GM21360 (cell line): ENCODE results near the gene CPED1.
"Not testable (repeated sequence)": the region's sequence is repeated elsewhere in the genome, so short reads cannot be mapped to it uniquely, and the experiment has no call there.

ENCODE experiments used
- ATAC-seq: cut with Tn5 transposase; IDR thresholded peaks from one replicate; pipeline ENCODE4 v1.9.1; 2021; ENCODE audit warnings: mild to moderate bottlenecking, moderate library complexity; ENCODE audit not compliant: unreplicated experiment

CPED1 gene

GRCh38 chr7:121205777-121206176, 217.3 kb downstream of the CPED1 start:
- ATAC-seq = no peak

DNA sequence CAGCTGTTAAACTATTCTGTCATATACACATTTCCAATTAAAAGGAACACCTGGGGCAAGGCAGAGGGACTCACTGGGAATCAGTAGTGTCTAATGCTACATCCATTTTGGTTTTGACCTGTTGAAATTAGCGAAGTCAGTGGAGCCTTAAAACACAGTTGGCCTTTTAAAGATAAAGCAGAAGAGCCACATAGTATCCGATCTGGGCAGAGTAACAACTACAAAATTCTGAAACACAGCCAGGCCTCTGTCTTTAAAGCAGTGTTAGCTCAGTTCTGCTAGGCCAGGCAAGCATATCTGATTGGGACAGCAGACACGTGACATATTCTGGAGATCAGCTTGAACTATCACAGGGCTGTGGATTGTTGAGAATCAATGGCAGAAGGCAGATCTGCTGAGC, 222.7 kb downstream of the CPED1 start:
- ATAC-seq = no peak

- ATAC-seq = no peak
Measured at GRCh38 chr7:121212036-121212435, 223.5 kb downstream of the CPED1 start.

GRCh38 chr7:121214657-121215056, 226.1 kb downstream of the CPED1 start:
- ATAC-seq = no peak

GRCh38 chr7:121219026-121219425, 230.5 kb downstream of the CPED1 start:
- no peak for ATAC-seq

DNA sequence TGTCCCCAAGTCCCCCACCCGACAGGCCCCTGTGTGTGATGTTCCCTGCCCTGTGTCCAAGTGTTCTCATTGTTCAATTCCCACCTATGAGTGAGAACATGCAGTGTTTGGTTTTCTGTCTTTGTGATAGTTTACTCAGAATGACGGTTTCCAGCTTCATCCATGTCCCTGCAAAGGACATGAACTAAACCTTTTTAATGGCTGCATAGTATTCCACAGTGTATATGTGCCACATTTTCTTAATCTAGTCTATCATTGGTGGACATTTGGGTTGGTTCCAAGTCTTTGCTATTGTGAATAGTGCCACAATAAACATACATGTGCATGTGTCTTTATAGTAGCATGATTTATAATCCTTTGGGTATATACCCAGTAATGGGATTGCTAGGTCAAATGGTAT, 232.6 kb downstream of the CPED1 start:
- not testable (repeated sequence) for ATAC-seq

DNA sequence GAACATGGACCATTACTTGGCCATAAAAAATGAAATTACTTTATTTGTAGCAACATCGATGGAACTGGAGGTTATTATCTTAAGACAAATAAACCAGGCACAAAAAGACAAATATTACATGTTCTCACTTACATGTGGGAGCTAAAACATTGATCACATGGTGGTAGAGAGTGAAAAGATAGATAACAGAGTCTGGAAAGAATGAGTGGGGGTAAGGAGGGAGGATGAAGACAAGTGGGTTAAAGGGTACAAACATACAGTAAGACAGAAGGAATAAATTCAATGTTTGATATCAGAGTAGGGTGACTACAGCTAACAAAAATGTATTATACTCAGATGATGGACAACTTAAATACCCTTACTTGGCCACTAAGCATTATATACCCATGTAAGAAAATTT, 240.3 kb downstream of the CPED1 start:
- no peak for ATAC-seq

DNA sequence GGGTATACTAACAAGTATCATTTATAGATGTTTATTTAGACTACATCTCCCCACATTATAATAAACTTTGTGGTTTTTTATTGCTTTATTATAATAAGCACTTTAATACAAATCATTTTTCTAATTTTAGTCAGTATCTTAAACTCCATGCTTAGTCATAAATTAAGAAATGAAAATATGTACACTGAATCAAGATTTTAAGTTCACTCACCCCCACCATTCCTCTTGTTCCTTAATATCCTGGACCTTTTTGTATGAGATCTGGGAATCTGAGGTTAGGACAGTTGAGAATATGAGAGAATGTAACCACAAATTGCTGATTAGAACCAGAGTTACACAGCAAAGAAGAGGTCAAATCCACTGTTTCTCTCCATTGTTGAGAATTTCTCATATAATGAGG, 246.7 kb downstream of the CPED1 start:
- no peak for ATAC-seq

- no peak for ATAC-seq
Measured at GRCh38 chr7:121237601-121238000, 249.1 kb downstream of the CPED1 start.

- ATAC-seq = no peak
Measured at GRCh38 chr7:121244120-121244870, 255.8 kb downstream of the CPED1 start.

- not testable (repeated sequence) for ATAC-seq
Measured at GRCh38 chr7:121251367-121251766, 262.9 kb downstream of the CPED1 start.

- not testable (repeated sequence) for ATAC-seq
Measured at GRCh38 chr7:121252523-121253235, 264.2 kb downstream of the CPED1 start.

- no peak for ATAC-seq
Measured at GRCh38 chr7:121259826-121260225, 271.3 kb downstream of the CPED1 start.

- no peak for ATAC-seq
Measured at GRCh38 chr7:121261207-121261884, 272.8 kb downstream of the CPED1 start.

DNA sequence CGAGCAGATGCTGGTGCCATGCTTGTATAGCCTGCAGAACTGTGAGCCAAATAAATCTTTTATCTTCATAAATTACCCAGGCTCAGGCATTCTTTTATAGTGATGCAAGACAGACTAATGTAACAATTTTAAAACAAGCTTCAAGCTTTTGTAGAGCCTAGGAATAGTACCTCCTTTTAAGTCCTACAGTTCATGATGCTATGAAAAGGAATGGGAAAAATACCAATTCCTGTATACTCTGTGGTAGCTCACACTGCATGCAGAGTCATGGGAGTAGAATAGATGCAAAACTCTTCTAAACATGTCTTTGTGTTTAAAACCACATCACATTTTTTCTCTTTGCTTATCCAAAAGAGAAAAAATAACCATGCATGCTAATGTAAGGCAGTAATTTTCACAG, 273.7 kb downstream of the CPED1 start:
- ATAC-seq = no peak

DNA sequence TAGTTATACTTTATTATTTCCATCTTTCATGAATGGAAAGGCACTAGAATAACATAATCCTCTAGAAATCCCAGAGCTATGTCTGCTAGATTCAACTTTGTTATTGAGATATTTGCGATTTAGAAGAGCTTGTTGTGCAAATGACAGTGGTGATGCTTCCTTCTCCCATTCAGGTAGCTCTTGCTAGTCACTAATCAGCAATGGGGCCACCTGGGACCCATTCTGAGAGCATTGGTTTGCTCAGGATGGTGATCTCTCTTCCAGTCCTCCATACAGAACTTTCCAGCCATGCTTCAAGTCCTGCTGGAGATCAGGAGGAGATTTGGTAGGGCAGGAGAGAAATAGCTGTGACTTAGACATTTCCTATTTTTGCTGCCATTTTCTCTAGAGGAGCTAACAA, 274.5 kb downstream of the CPED1 start:
- ATAC-seq = no peak

GRCh38 chr7:121266307-121266894, 277.9 kb downstream of the CPED1 start:
- no peak for ATAC-seq

- no peak for ATAC-seq
Measured at GRCh38 chr7:121267612-121268011, 279.1 kb downstream of the CPED1 start.

DNA sequence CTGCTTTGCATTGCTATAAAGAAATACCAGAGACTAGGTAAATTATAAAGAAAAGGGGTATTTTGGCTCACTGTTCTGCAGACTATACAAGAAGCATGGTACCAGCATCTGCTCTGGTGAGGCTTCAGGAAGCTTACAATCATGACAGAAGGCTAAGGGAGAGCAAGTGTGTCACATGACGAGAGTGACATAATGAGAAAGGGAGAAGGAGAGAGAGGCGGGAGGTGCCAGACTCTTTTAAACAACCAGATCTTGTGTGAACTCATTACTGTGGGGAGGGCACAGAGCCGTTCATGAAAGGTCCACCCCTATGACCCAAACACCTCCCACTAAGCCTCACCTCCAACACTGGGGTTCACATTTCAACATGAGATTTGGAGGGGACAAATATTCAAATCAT, 281.3 kb downstream of the CPED1 start:
- ATAC-seq = no peak

DNA sequence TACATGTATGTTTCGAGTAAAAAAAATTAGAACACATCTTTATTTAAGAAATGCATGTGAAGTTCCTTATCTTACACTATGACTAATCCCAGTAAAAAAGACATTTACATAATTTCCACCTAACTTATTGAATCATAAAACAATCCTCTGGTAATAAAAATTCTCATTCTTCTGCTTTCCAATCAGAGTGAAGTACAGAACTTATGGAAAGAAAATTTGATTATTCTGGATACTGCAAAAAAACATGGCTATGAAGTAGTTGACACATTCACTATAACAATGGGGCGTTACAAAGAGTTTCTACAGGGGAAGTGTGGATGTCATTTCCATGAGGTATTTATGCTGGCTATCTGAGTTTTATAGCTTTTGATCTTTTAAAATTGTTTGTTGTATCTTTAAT, 282.6 kb downstream of the CPED1 start:
- ATAC-seq = no peak

DNA sequence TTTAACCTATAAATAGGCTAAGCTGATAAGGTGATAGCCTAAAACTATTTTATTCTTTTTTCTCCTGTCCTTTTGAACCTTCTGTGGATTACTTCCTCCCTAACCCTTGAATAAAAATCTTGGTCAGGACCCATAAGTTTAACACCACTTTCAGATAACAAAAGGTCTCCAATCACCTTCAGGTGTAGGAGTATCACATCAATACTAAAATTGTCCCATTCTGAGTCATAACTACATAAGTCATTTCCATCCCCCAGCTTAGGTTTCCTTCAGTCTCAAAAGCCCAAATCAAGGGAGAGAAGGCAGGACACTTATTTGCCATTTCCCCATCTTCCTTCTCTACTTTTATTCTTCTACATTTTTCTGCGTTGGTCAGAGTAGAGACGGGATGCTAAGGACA, 283.4 kb downstream of the CPED1 start:
- peak; percentile 78 for ATAC-seq

GRCh38 chr7:121272676-121273075, 284.2 kb downstream of the CPED1 start:
- ATAC-seq = no peak
